ENCODE data around the gene FMN1.

- TF ChIP-seq PAX5 (IDR thresholded peaks at IDR 0.05; ENCODE audit: borderline replicate concordance, low read depth, low read length) = no peak
- TF ChIP-seq GABPA (IDR thresholded peaks at IDR 0.05; ENCODE audit: low read depth) = no peak
- TF ChIP-seq CREB1 (IDR thresholded peaks at IDR 0.05; ENCODE audit: low read depth) = no peak
- no peak for TF ChIP-seq PRDM15 (CRISPR knock-in tag; IDR thresholded peaks at IDR 0.05)
- no peak for TF ChIP-seq HDGF (IDR thresholded peaks at IDR 0.05)
- no peak for TF ChIP-seq POLR2AphosphoS5 (IDR thresholded peaks at IDR 0.05; ENCODE audit: low read length)
- TF ChIP-seq RAD51 (IDR thresholded peaks at IDR 0.05) = no peak
- TF ChIP-seq DPF2 (IDR thresholded peaks at IDR 0.05) = no peak
- TF ChIP-seq CTCF (IDR thresholded peaks at IDR 0.05 in 2 of 3, conservative IDR thresholded peaks at IDR 0.05 in 1 of 3; ENCODE audit: control insufficient read depth in 2 of 3, extremely low read depth in 1 of 3, insufficient read depth in 1 of 3, low read depth in 3 of 3, low read length in 3 of 3) = no peak
- TF ChIP-seq KDM1A (IDR thresholded peaks at IDR 0.05; ENCODE audit: borderline replicate concordance) = no peak
- no peak for TF ChIP-seq CEBPB (IDR thresholded peaks at IDR 0.05; ENCODE audit: borderline replicate concordance in 1 of 2, low read depth in 2 of 2, low read length in 2 of 2)
- TF ChIP-seq TARDBP (IDR thresholded peaks at IDR 0.05; ENCODE audit: borderline replicate concordance) = no peak
- TF ChIP-seq EZH2 (IDR thresholded peaks at IDR 0.05; ENCODE audit: borderline replicate concordance, control insufficient read depth, low read depth, low read length) = no peak
Observed at GRCh38 chr15:32884146-32884545, 310.4 kb downstream of the FMN1 start.

All from GM12878 (cell line).